ENCODE data around the gene SLC37A1.

DNA sequence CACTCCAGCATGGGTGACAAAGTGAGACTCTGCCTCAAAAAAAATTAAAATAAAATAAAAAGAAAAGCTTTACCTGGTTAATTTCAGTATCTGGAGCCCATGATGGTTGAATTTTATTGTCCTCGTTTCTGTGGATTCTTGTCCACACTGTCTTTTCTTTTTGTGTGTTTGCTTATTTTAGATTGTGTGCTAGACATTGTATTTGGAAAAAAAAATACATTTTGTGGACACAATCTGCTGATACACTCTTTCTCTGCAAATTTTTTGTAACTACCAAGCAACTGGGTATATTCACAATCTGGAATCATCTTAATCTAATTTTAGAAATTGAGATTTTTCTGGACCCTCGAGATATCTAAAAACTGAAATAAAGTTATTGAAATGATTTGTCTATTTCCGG, 98.2 kb downstream of the SLC37A1 start:
- TF ChIP-seq, protein P1, sequence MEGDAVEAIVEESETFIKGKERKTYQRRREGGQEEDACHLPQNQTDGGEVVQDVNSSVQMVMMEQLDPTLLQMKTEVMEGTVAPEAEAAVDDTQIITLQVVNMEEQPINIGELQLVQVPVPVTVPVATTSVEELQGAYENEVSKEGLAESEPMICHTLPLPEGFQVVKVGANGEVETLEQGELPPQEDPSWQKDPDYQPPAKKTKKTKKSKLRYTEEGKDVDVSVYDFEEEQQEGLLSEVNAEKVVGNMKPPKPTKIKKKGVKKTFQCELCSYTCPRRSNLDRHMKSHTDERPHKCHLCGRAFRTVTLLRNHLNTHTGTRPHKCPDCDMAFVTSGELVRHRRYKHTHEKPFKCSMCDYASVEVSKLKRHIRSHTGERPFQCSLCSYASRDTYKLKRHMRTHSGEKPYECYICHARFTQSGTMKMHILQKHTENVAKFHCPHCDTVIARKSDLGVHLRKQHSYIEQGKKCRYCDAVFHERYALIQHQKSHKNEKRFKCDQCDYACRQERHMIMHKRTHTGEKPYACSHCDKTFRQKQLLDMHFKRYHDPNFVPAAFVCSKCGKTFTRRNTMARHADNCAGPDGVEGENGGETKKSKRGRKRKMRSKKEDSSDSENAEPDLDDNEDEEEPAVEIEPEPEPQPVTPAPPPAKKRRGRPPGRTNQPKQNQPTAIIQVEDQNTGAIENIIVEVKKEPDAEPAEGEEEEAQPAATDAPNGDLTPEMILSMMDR (IDR thresholded peaks at IDR 0.05), result no peak
- no peak for TF ChIP-seq POLR2A (IDR thresholded peaks at IDR 0.05)

All from uterus (tissue), 2 donors.